NCI-H524 treated with DMSO at 0.1 percent for 48 hours (cell line): ENCODE results near the gene KCNMA1.
"Not testable (repeated sequence)": the region's sequence is repeated elsewhere in the genome, so short reads cannot be mapped to it uniquely, and the experiment has no call there.

Experiments used
- DNase-seq: peaks from one replicate; lab custom pipeline; 2025; lab: John Stamatoyannopoulos, UW

The KCNMA1 gene

GRCh38 chr10:77637532-77638320 is at the start of gene KCNMA1:
KCNMA1 (minus strand) TSS chr10:77637808.
- DNase-seq = no peak

- DNase-seq = no peak
Observed at GRCh38 chr10:77686650-77687417, 49.2 kb upstream of the KCNMA1 start.

- no peak for DNase-seq
Observed at GRCh38 chr10:77686096-77686495, 48.5 kb upstream of the KCNMA1 start.

GRCh38 chr10:77685432-77685831 is 47.8 kb upstream of the KCNMA1 start:
- DNase-seq = peak; percentile 13

GRCh38 chr10:77683088-77683432 is 45.5 kb upstream of the KCNMA1 start:
- DNase-seq = not testable (repeated sequence)

- DNase-seq = no peak
Observed at GRCh38 chr10:77682393-77683087, 44.9 kb upstream of the KCNMA1 start.

GRCh38 chr10:77681839-77682238 is 44.2 kb upstream of the KCNMA1 start:
- DNase-seq = no peak

- DNase-seq = no peak
Observed at GRCh38 chr10:77680811-77681210, 43.2 kb upstream of the KCNMA1 start.

- DNase-seq = no peak
Observed at GRCh38 chr10:77680065-77680464, 42.5 kb upstream of the KCNMA1 start.

- no peak for DNase-seq
Observed at GRCh38 chr10:77679217-77679616, 41.6 kb upstream of the KCNMA1 start.

- DNase-seq = no peak
Observed at GRCh38 chr10:77678146-77678545, 40.5 kb upstream of the KCNMA1 start.

GRCh38 chr10:77675347-77675746 is 37.7 kb upstream of the KCNMA1 start:
- no peak for DNase-seq

- DNase-seq = no peak
Observed at GRCh38 chr10:77673515-77674140, 36.0 kb upstream of the KCNMA1 start.

GRCh38 chr10:77673101-77673500 is 35.5 kb upstream of the KCNMA1 start:
- no peak for DNase-seq

- peak; percentile 0 for DNase-seq
Observed at GRCh38 chr10:77671594-77672252, 34.1 kb upstream of the KCNMA1 start.

- no peak for DNase-seq
Observed at GRCh38 chr10:77670817-77671443, 33.3 kb upstream of the KCNMA1 start.

GRCh38 chr10:77669892-77670291 is 32.3 kb upstream of the KCNMA1 start:
- DNase-seq = no peak

- DNase-seq = peak; percentile 8
Observed at GRCh38 chr10:77667426-77668324, 30.1 kb upstream of the KCNMA1 start.

GRCh38 chr10:77666821-77667220 is 29.2 kb upstream of the KCNMA1 start:
- DNase-seq = no peak

- no peak for DNase-seq
Observed at GRCh38 chr10:77664696-77665095, 27.1 kb upstream of the KCNMA1 start.
